ENCODE measurements around the gene PITPNM1. TPM values are rescaled to one million over a fixed set of nuclear protein-coding genes. Genes with fewer than 3 reads are reported as not detected.

Gene PITPNM1
- total RNA-seq, 1 experiment from 2014 or later, result 55.9 TPM

GRCh38 chr11:67506426-67507051 is 1.4 kb upstream of the PITPNM1 start:
- Histone ChIP-seq H3K9me3 (ENCODE audit: low read depth, low read length, poor library complexity, severe bottlenecking) (no peaks in the 10 kb centered on the region), H3K36me3 (ENCODE audit: insufficient read depth, low read length, poor library complexity, severe bottlenecking) (peaks cover 4% of the 10 kb centered on the region), H3K4me3 (ENCODE audit: low read depth, low read length, poor library complexity, severe bottlenecking) (peak overlapping the region; percentile 70), H3K27me3 (replicated peaks; ENCODE audit: insufficient read depth, low read depth, low read length, poor library complexity) (no peaks in the 10 kb centered on the region), H3K4me1 (ENCODE audit: insufficient read depth, low read length, poor library complexity, severe bottlenecking) (peaks cover 34% of the 10 kb centered on the region), H3K27ac (ENCODE audit: low read depth, low read length, poor library complexity, severe bottlenecking) (no peak overlapping the region)
- ChIA-PET CTCF (no interaction called here), POLR2A (ENCODE audit: low non-redundant PET) (no interaction called here)
- DNase-seq (ENCODE audit: low spot score), result no peak
- intact Hi-C loops (cut with micrococcal nuclease; ENCODE audit: unreplicated experiment), result loop anchor here (5.0 kb wide), 2 partner anchors 114 to 154 kb away; partner anchors contain the start of genes POLD4 and RAD9A
- no peak for TF ChIP-seq EZH2 (IDR thresholded peaks at IDR 0.05; ENCODE audit: borderline replicate concordance, low read depth, low read length, poor library complexity, severe bottlenecking)
- TF ChIP-seq CTCF (conservative IDR thresholded peaks at IDR 0.05; ENCODE audit: low read depth, low read length), result 0 out of 2 replicates have a peak, but pooled peaks have one; percentile 13
- no TSS peak for BruUV-seq (replicated peaks)

DNA sequence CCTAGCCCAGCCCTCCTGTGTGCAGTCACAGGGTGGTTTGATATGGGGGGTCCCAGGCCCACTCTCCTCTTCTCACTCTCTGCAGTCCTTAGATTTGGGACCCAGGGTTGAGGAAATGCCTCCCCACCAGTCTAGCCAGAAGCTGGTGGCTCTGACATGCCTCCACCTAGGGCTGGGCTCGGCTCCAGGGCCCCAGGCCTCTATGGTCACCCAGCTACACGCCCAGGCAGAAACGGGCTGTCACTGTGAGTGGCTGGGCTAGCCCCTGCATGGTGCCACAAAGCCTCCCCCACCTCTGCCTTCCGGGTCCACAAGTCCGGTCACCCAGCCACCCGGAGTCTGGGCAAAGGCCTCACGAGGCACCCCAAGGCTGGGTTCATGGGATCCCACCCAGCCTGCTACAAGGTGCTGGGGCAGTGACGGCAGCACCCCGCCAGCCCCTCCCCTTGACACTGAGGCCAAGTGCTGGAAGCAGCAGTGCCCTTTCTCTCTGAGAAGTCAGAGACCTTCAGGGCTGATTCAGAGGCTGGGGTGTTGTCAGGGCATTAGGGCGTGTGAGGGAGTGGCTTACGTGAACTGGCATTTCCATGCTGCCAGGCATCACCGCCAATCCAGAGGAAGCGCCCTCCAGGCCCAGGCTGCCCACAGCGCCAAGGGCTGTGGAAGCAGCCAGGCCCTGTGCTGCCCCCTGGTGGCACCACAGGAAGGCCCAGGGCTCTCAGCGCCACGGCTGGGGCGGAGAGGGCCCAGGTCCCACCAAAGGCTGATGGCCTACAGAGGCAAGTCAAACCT is 638 bp upstream of the PITPNM1 start:
- TF ChIP-seq CTCF (conservative IDR thresholded peaks at IDR 0.05; ENCODE audit: low read depth, low read length), result peak; percentile 99
- TF ChIP-seq EZH2 (IDR thresholded peaks at IDR 0.05; ENCODE audit: borderline replicate concordance, low read depth, low read length, poor library complexity, severe bottlenecking), result no peak
- peaks cover 39% of the 10 kb centered on the region for H3K4me1 ChIP-seq (ENCODE audit: insufficient read depth, low read length, poor library complexity, severe bottlenecking)
- no peaks in the 10 kb centered on the region for H3K9me3 ChIP-seq (ENCODE audit: low read depth, low read length, poor library complexity, severe bottlenecking)
- DNase-seq (ENCODE audit: low spot score), result peak; percentile 95
- H3K36me3 ChIP-seq (ENCODE audit: insufficient read depth, low read length, poor library complexity, severe bottlenecking), result peaks cover 4% of the 10 kb centered on the region
- peak overlapping the region; percentile 75 for H3K4me3 ChIP-seq (ENCODE audit: low read depth, low read length, poor library complexity, severe bottlenecking)
- no peaks in the 10 kb centered on the region for H3K27me3 ChIP-seq (replicated peaks; ENCODE audit: insufficient read depth, low read depth, low read length, poor library complexity)
- peak overlapping the region; percentile 55 for H3K27ac ChIP-seq (ENCODE audit: low read depth, low read length, poor library complexity, severe bottlenecking)
- intact Hi-C loops (cut with micrococcal nuclease; ENCODE audit: unreplicated experiment), result loop anchor here (5.0 kb wide), 2 partner anchors 114 to 154 kb away; partner anchors contain the start of genes POLD4 and RAD9A
- ChIA-PET POLR2A (ENCODE audit: low non-redundant PET) (no interaction called here), CTCF (no interaction called here)
- no TSS peak for BruUV-seq (replicated peaks)

DNA sequence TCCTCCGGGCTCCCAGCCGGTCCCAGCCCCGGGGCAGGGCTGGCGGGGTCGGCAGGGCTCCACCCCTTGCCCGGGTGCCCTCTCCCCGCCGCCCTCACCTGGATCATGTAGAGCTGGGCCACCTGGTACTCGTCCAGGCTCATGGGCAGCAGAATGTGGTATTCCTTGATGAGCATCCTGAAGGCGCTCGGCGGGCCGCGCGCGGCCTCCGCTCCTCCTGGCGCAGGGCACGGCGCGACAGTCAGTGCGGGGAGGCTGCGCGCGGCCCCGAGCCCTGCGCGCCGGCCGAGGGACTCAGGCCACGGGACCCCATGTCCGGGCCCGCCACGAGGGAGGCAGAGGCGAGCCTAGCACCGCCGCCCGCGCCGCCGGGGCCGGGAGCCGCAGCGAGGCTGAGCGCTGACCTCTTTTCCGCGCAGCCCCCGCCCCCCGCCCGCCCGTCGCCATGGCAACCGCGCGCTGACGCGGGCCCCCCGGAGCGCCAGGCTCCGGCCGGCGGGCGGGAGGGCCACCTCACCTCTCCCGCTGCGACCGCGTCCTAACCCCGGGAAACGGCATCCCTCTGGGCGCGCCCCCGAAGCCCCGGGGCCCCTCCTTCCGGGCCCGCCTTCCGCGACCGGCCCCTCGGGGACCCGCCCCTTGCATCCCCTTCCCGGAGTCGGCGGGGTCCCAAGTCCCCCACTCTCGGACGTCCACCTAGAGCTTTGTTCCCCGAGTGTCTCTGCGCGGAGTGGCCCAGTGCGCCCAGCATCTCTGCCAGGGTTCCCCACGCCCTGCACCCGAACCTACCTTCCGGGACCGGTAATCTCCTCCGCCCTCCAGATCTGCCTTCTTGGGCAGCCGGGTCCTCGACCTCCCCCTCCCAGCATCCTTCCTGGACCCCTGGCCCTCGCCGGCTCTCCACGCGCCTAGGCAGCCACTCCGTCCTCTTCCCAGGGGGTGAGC is 886 bp downstream of the PITPNM1 start:
- ChIA-PET CTCF (no interaction called here), POLR2A (ENCODE audit: low non-redundant PET) (no interaction called here)
- TF ChIP-seq EZH2 (IDR thresholded peaks at IDR 0.05; ENCODE audit: borderline replicate concordance, low read depth, low read length, poor library complexity, severe bottlenecking) (no peak), CTCF (conservative IDR thresholded peaks at IDR 0.05; ENCODE audit: low read depth, low read length) (no peak)
- Histone ChIP-seq H3K36me3 (ENCODE audit: insufficient read depth, low read length, poor library complexity, severe bottlenecking) (peaks cover 4% of the 10 kb centered on the region), H3K4me3 (ENCODE audit: low read depth, low read length, poor library complexity, severe bottlenecking) (peak overlapping the region; percentile 75), H3K27me3 (replicated peaks; ENCODE audit: insufficient read depth, low read depth, low read length, poor library complexity) (no peaks in the 10 kb centered on the region), H3K4me1 (ENCODE audit: insufficient read depth, low read length, poor library complexity, severe bottlenecking) (peaks cover 46% of the 10 kb centered on the region), H3K9me3 (ENCODE audit: low read depth, low read length, poor library complexity, severe bottlenecking) (no peaks in the 10 kb centered on the region), H3K27ac (ENCODE audit: low read depth, low read length, poor library complexity, severe bottlenecking) (peak overlapping the region; percentile 55)
- peak; percentile 45 for DNase-seq (ENCODE audit: low spot score)
- intact Hi-C loops (cut with micrococcal nuclease; ENCODE audit: unreplicated experiment), result no loop called here
- BruUV-seq (replicated peaks), result no TSS peak

Measured in A673 (cell line).